HG02759 (cell line): ENCODE results near the gene ATP9B.

Source experiments
- ATAC-seq: cut with Tn5 transposase; IDR thresholded peaks from one replicate; pipeline ENCODE4 v1.9.1; 2021; ENCODE audit warnings: mild to moderate bottlenecking, moderate library complexity; ENCODE audit not compliant: unreplicated experiment

Gene ATP9B

GRCh38 chr18:79377187-79377891, 308.1 kb downstream of the ATP9B start:
- no peak for ATAC-seq

GRCh38 chr18:79378536-79379250, 309.5 kb downstream of the ATP9B start:
- peak; percentile 68 for ATAC-seq

- ATAC-seq, result no peak
These were observed 310.2 kb downstream of the ATP9B start for GRCh38 chr18:79379251-79379905.

- ATAC-seq, result no peak
These were observed 311.0 kb downstream of the ATP9B start for GRCh38 chr18:79379931-79380815.

- peak; percentile 57 for ATAC-seq
These were observed 311.9 kb downstream of the ATP9B start for GRCh38 chr18:79380816-79381806.

GRCh38 chr18:79381811-79382311, 312.7 kb downstream of the ATP9B start:
- no peak for ATAC-seq

- ATAC-seq, result no peak
These were observed 313.6 kb downstream of the ATP9B start for GRCh38 chr18:79382681-79383387.

- no peak for ATAC-seq
These were observed 314.3 kb downstream of the ATP9B start for GRCh38 chr18:79383388-79384056.

GRCh38 chr18:79384151-79384807, 315.1 kb downstream of the ATP9B start:
- no peak for ATAC-seq

GRCh38 chr18:79384834-79385233, 315.6 kb downstream of the ATP9B start:
- ATAC-seq, result no peak

- no peak for ATAC-seq
These were observed 316.1 kb downstream of the ATP9B start for GRCh38 chr18:79385326-79385707.

- no peak for ATAC-seq
These were observed 316.6 kb downstream of the ATP9B start for GRCh38 chr18:79385708-79386341.

- ATAC-seq, result no peak
These were observed 317.4 kb downstream of the ATP9B start for GRCh38 chr18:79386547-79386946.

GRCh38 chr18:79387214-79387613, 318.0 kb downstream of the ATP9B start:
- no peak for ATAC-seq

GRCh38 chr18:79387615-79388014, 318.4 kb downstream of the ATP9B start:
- no peak for ATAC-seq

GRCh38 chr18:79388043-79388442, 318.8 kb downstream of the ATP9B start:
- ATAC-seq, result no peak

- no peak for ATAC-seq
These were observed 320.5 kb downstream of the ATP9B start for GRCh38 chr18:79389689-79390088.
